Smooth muscle cell (in vitro differentiated cells): ENCODE results near the gene PCDHB7. TPM values are rescaled to one million over a fixed set of nuclear protein-coding genes. Genes with fewer than 3 reads are reported as not detected.
"Not testable (repeated sequence)": the region's sequence is repeated elsewhere in the genome, so short reads cannot be mapped to it uniquely, and the experiment has no call there.

Experiments
- DNase-seq: peaks from one replicate; lab custom pipeline; 2025; ENCODE audit not compliant: unreplicated experiment; lab: John Stamatoyannopoulos, UW
- H2AFZ ChIP-seq: fragments of 200-600 bp; sonication (generic); 2 replicates; pipeline ENCODE4 v1.6.0; 2016; ENCODE audit warnings: antibody characterized with exemption, low read depth, mild to moderate bottlenecking
- H3F3A ChIP-seq: fragments of 200-600 bp; sonication (generic); 2 replicates; pipeline ENCODE4 v1.6.0; 2017; ENCODE audit warnings: antibody characterized with exemption, low read depth
- H3K27ac ChIP-seq: fragments of 200-600 bp; sonication (generic); 2 replicates; pipeline ENCODE4 v1.5.1; 2016; ENCODE audit warnings: low read depth, mild to moderate bottlenecking
- H3K27me3 ChIP-seq: fragments of 200-600 bp; sonication (generic); 2 replicates; pipeline ENCODE4 v1.6.1; 2016; ENCODE audit warnings: low read depth, mild to moderate bottlenecking
- H3K36me3 ChIP-seq: fragments of 200-600 bp; sonication (generic); 2 replicates; pipeline ENCODE4 v1.5.1; 2016; ENCODE audit warnings: low read depth
- H3K4me1 ChIP-seq: fragments of 200-600 bp; sonication (generic); 2 replicates; pipeline ENCODE4 v1.5.1; 2016; ENCODE audit warnings: low read depth
- H3K4me2 ChIP-seq: fragments of 200-600 bp; sonication (generic); 2 replicates; pipeline ENCODE4 v1.6.0; 2016; ENCODE audit warnings: mild to moderate bottlenecking
- H3K4me3 ChIP-seq: fragments of 200-600 bp; sonication (generic); 2 replicates; pipeline ENCODE4 v1.5.1; 2016; ENCODE audit warnings: mild to moderate bottlenecking
- H3K79me2 ChIP-seq: fragments of 200-600 bp; sonication (generic); 2 replicates; pipeline ENCODE4 v1.6.0; 2016; ENCODE audit warnings: low read depth, mild to moderate bottlenecking
- H3K9ac ChIP-seq: fragments of 200-600 bp; sonication (generic); 2 replicates; pipeline ENCODE4 v1.6.0; 2016; ENCODE audit warnings: low read depth
- H3K9me3 ChIP-seq: fragments of 200-600 bp; sonication (generic); replicated peaks from 2 replicates; pipeline ENCODE4 v1.5.1; 2016; ENCODE audit warnings: low read depth
- H4K20me1 ChIP-seq: fragments of 200-600 bp; sonication (generic); 2 replicates; pipeline ENCODE4 v1.6.0; 2016; ENCODE audit warnings: low read depth
- WGBS: methylation state at CpG from one replicate; pipeline ENCODE4 v1.1.7; 2016; ENCODE audit warnings: low lambda C conversion rate; 5-methylcytosine and 5-hydroxymethylcytosine counted together
- polyA plus RNA-seq: library from polyadenylated mRNA; unstranded; fragments of >200 nt; fragmentation: Nextera tagmentation; extraction: Ambion mirVana; gene quantifications from 2 replicates; pipeline ENCODE4 v1.2.1, GENCODE V29; 2016
- total RNA-seq: library from RNA; depleted of rRNA; stranded (reverse); fragments of >200 nt; gene quantifications from 2 replicates; pipeline ENCODE4 v1.2.3, GENCODE V29; 2014
- TF ChIP-seq, protein P1 (sequence below): fragments of 200-600 bp; sonication (generic); IDR thresholded peaks from 2 replicates; pipeline ENCODE4 v1.5.1; 2017; ENCODE audit warnings: borderline replicate concordance, mild to moderate bottlenecking, antibody characterized with exemption; ENCODE audit not compliant: insufficient read depth, poor library complexity, severe bottlenecking

The PCDHB7 gene
- total and polyA plus RNA-seq, 2 experiments from 2014 or later = 0.06 to 1.4 TPM

- TF ChIP-seq, protein P1, sequence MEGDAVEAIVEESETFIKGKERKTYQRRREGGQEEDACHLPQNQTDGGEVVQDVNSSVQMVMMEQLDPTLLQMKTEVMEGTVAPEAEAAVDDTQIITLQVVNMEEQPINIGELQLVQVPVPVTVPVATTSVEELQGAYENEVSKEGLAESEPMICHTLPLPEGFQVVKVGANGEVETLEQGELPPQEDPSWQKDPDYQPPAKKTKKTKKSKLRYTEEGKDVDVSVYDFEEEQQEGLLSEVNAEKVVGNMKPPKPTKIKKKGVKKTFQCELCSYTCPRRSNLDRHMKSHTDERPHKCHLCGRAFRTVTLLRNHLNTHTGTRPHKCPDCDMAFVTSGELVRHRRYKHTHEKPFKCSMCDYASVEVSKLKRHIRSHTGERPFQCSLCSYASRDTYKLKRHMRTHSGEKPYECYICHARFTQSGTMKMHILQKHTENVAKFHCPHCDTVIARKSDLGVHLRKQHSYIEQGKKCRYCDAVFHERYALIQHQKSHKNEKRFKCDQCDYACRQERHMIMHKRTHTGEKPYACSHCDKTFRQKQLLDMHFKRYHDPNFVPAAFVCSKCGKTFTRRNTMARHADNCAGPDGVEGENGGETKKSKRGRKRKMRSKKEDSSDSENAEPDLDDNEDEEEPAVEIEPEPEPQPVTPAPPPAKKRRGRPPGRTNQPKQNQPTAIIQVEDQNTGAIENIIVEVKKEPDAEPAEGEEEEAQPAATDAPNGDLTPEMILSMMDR = no peak
- Histone ChIP-seq H4K20me1 (no peaks in the 10 kb centered on the region), H3K9ac (no peak overlapping the region), H3K36me3 (no peaks in the 10 kb centered on the region), H3K4me3 (no peak overlapping the region), H3K4me2 (no peak overlapping the region), H3K4me1 (no peaks in the 10 kb centered on the region), H3K79me2 (no peaks in the 10 kb centered on the region), H3K9me3 (peaks cover 14% of the 10 kb centered on the region), H2AFZ (no peak overlapping the region), H3F3A (no peaks in the 10 kb centered on the region), H3K27ac (no peak overlapping the region), H3K27me3 (no peaks in the 10 kb centered on the region)
- DNase-seq = no peak
- 93% methylated on average over 13 of the region's 13 CpGs for WGBS
These were observed 21.5 kb upstream of the PCDHB7 start for GRCh38 chr5:141150993-141151325.

DNA sequence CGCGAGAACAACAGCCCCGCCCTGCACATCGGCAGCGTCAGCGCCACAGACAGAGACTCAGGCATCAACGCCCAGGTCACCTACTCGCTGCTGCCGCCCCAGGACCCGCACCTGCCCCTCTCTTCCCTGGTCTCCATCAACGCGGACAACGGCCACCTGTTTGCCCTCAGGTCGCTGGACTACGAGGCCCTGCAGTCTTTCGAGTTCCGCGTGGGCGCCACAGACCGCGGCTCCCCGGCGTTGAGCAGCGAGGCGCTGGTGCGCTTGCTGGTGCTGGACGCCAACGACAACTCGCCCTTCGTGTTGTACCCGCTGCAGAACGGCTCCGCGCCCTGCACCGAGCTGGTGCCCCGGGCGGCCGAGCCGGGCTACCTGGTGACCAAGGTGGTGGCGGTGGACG lies 20.8 kb upstream of the PCDHB7 start:
- H3K4me3 ChIP-seq, H3F3A ChIP-seq, DNase-seq, H2AFZ ChIP-seq, H3K4me1 ChIP-seq, H4K20me1 ChIP-seq, H3K79me2 ChIP-seq, H3K36me3 ChIP-seq, H3K27ac ChIP-seq, H3K4me2 ChIP-seq, H3K9ac ChIP-seq, H3K27me3 ChIP-seq: not testable (repeated sequence)
- 97% methylated on average over 27 of the region's 41 CpGs for WGBS
- H3K9me3 ChIP-seq = peaks cover 14% of the 10 kb centered on the region

- H4K20me1 ChIP-seq, H3K9ac ChIP-seq, H2AFZ ChIP-seq, H3K4me1 ChIP-seq, H3K4me2 ChIP-seq, H3K4me3 ChIP-seq, H3K36me3 ChIP-seq, H3F3A ChIP-seq, H3K79me2 ChIP-seq, H3K27ac ChIP-seq, DNase-seq, H3K27me3 ChIP-seq: not testable (repeated sequence)
- WGBS = 97% methylated on average over 30 of the region's 36 CpGs
- peaks cover 14% of the 10 kb centered on the region for H3K9me3 ChIP-seq
These were observed 20.3 kb upstream of the PCDHB7 start for GRCh38 chr5:141152096-141152495.

DNA sequence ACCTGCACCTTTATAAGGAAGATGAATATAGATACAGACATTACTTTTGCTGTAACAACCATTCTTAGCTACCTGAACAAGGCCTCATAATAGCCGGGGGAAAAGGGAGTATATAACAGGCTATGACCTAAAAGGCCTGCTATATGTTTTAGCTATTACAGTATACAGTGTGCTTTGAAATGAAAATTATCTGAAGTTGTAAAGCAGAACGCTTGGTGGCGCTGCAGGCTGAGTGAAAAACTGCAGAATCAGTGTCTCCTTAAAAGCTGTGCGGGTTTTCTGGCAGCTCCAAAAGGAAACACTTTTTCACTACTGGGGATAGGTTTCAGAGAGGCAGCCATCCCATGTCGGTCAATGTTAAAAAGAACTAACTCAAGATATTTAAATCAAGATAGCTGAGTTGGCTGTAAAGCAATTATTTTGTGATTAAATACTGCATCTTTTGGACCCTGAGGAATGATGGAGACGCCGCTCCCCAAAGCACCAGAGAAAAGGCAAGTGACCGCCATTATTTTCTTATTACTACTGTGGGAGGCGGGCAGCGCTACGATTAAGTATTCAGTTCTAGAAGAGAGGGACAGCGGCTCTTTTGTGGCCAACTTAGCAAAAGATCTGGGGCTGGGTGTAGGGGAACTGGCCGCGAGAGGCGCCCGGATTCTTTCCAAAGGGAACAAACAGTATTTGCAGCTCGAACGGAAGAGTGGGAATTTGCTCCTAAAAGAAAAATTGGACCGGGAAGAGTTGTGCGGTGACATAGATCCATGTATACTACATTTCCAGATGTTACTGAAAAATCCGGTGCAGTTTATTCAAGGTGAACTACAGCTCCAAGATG lies 16.7 kb upstream of the PCDHB7 start:
- H3K9ac ChIP-seq = no peak overlapping the region
- H3K27ac ChIP-seq = no peak overlapping the region
- H3K4me3 ChIP-seq = no peak overlapping the region
- no peaks in the 10 kb centered on the region for H3F3A ChIP-seq
- H3K79me2 ChIP-seq = no peaks in the 10 kb centered on the region
- H4K20me1 ChIP-seq = no peaks in the 10 kb centered on the region
- H3K9me3 ChIP-seq = peaks cover 9% of the 10 kb centered on the region
- no peaks in the 10 kb centered on the region for H3K27me3 ChIP-seq
- H3K4me1 ChIP-seq = no peaks in the 10 kb centered on the region
- no peaks in the 10 kb centered on the region for H3K36me3 ChIP-seq
- DNase-seq = no peak
- H3K4me2 ChIP-seq = no peak overlapping the region
- H2AFZ ChIP-seq = no peak overlapping the region
- TF ChIP-seq, protein P1 = no peak
- WGBS = 84% methylated on average over 21 of the region's 21 CpGs

DNA sequence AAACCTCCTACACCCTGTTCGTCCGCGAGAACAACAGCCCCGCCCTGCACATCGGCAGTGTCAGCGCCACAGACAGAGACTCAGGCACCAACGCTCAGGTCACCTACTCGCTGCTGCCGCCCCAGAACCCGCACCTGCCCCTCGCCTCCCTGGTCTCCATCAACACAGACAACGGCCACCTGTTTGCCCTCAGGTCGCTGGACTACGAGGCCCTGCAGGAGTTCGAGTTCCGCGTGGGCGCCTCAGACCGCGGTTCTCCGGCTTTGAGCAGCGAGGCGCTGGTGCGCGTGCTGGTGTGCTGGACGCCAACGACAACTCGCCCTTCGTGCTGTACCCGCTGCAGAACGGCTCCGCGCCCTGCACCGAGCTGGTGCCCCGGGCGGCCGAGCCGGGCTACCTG lies 15.1 kb upstream of the PCDHB7 start:
- DNase-seq, H3K9ac ChIP-seq: not testable (repeated sequence)
- 97% methylated on average over 34 of the region's 38 CpGs for WGBS

DNA sequence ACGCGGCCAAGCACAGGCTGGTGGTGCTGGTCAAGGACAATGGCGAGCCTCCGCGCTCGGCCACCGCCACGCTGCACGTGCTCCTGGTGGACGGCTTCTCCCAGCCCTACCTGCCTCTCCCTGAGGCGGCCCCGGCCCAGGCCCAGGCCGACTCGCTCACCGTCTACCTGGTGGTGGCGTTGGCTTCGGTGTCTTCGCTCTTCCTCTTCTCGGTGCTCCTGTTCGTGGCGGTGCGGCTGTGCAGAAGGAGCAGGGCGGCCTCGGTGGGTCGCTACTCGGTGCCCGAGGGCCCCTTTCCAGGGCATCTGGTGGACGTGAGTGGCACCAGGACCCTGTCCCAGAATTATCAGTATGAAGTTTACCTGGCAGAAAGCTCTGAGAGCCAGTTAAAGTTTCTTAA lies 14.5 kb upstream of the PCDHB7 start:
- not testable (repeated sequence) for H3K79me2 ChIP-seq, H3K4me1 ChIP-seq, H3K4me3 ChIP-seq, H4K20me1 ChIP-seq, H3K27ac ChIP-seq, H3F3A ChIP-seq, H2AFZ ChIP-seq, H3K27me3 ChIP-seq, H3K36me3 ChIP-seq, DNase-seq, H3K4me2 ChIP-seq, H3K9ac ChIP-seq, H3K9me3 ChIP-seq
- 98% methylated on average over 25 of the region's 28 CpGs for WGBS

More for the DNA sequence above, 15.1 kb upstream of the PCDHB7 start:
- not testable (repeated sequence) for H3K4me3 ChIP-seq, H4K20me1 ChIP-seq, H3K4me1 ChIP-seq, H3K79me2 ChIP-seq, H3K4me2 ChIP-seq, H3K9me3 ChIP-seq, H3F3A ChIP-seq, H3K27ac ChIP-seq, H3K36me3 ChIP-seq, H2AFZ ChIP-seq, H3K27me3 ChIP-seq

- H2AFZ ChIP-seq, H3K36me3 ChIP-seq, H3K27me3 ChIP-seq, H3K27ac ChIP-seq, DNase-seq, H3F3A ChIP-seq, H3K4me1 ChIP-seq, H3K9ac ChIP-seq, H3K9me3 ChIP-seq, H3K4me2 ChIP-seq, H3K79me2 ChIP-seq, H4K20me1 ChIP-seq, H3K4me3 ChIP-seq: not testable (repeated sequence)
- 95% methylated on average over 69 of the region's 79 CpGs for WGBS
These were observed 2.1 kb downstream of the PCDHB7 start for GRCh38 chr5:141174291-141175104.
